ENCODE measurements around the gene CLIP1. TPM values are rescaled to one million over a fixed set of nuclear protein-coding genes. Genes with fewer than 3 reads are reported as not detected.
"Not testable (repeated sequence)": the region's sequence is repeated elsewhere in the genome, so short reads cannot be mapped to it uniquely, and the experiment has no call there.

Gene CLIP1
- total and polyA plus RNA-seq, 4 experiments from 2014 or later: 5.9 to 65.7 (median 49.1) TPM

- Histone ChIP-seq H3K27me3 (ENCODE audit: insufficient read depth, low read length) (no peaks in the 10 kb centered on the region), H3K36me3 (ENCODE audit: insufficient read depth, low read length) (peaks cover 14% of the 10 kb centered on the region), H3K4me3 (ENCODE audit: low read length in 2 of 2) (no peak overlapping the region), H3K9me3 (ENCODE audit: control insufficient read depth in 1 of 2, low read length in 2 of 2) (no peaks in the 10 kb centered on the region), H3K27ac (ENCODE audit: low read depth, low read length) (no peak overlapping the region), H3K4me1 (ENCODE audit: insufficient read depth, low read length) (peaks cover 8% of the 10 kb centered on the region)
- peaks cover 0 to 1% (median 0%) of the 10 kb centered on the region in 8 donors for H3K9me3 Mint-ChIP-seq
- no peak overlapping the region for H3K4me3 Mint-ChIP-seq
- ChIA-PET CTCF (ENCODE audit: partially characterized antibody) (interaction anchor here (1.1 to 2.6 kb wide), 4 partner anchors 15 to 97 kb away, joined by 3 to 9 read pairs (median 4); no protein-coding TSS in a partner anchor), POLR2A (ENCODE audit: partially characterized antibody) (no interaction called here)
- no peaks in the 10 kb centered on the region for H3K27me3 Mint-ChIP-seq
- intact Hi-C loops (cut with micrococcal nuclease): no loop called here
- no peak for DNase-seq
- peaks cover 25 to 57% of the 10 kb centered on the region in 2 donors for H3K36me3 Mint-ChIP-seq
- H3K27ac Mint-ChIP-seq: peak overlapping the region in 1 of 7 donors; percentile 69
- peaks cover 8 to 13% (median 10%) of the 10 kb centered on the region in 4 donors for H3K4me1 Mint-ChIP-seq
These were observed 47.8 kb downstream of the CLIP1 start for GRCh38 chr12:122374707-122375106.

DNA sequence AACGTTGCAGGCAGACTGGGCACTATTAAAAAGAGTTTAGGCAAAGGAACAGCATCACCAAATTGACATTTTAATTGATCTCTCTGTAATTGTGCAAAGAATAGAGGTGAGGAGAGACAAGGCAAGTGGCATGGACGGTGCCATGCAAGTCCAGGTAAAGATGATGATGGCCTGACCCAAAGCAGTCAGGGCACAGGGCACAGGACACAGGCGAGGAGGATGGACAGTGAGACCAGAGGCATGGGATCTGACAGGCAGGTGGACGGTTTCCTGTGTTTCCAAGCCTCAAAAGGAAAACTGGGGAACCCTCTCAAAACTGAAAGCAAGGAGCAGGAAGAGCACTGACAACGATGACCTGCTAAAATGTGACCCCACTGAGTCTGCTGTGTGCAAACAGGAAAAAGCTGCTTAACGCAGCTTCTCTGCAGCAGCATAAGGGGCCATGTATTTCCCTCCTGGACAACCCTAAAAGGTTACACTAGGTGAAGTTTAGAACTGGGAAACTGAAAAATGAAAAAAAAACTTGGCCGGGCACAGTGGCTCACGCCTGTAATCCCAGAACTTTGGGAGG is 50.9 kb downstream of the CLIP1 start:
- peak overlapping the region in 5 of 7 donors; percentile 6 to 60 (median 36) for H3K27ac Mint-ChIP-seq
- H3K27ac ChIP-seq (ENCODE audit: low read depth, low read length): no peak overlapping the region
- H3K4me1 ChIP-seq (ENCODE audit: insufficient read depth, low read length): peaks cover 8% of the 10 kb centered on the region
- H3K27me3 Mint-ChIP-seq: no peaks in the 10 kb centered on the region
- H3K4me3 Mint-ChIP-seq: peak overlapping the region in 1 of 8 donors; percentile 2
- no peaks in the 10 kb centered on the region for H3K9me3 ChIP-seq (ENCODE audit: control insufficient read depth in 1 of 2, low read length in 2 of 2)
- no peaks in the 10 kb centered on the region for H3K36me3 ChIP-seq (ENCODE audit: insufficient read depth, low read length)
- CTCF ChIA-PET (ENCODE audit: partially characterized antibody): interaction anchor here (1.1 kb wide), 1 partner anchor 8 kb away, joined by 3 read pairs; no protein-coding TSS in a partner anchor
- intact Hi-C loops (cut with micrococcal nuclease): no loop called here
- H3K27me3 ChIP-seq (ENCODE audit: insufficient read depth, low read length): no peaks in the 10 kb centered on the region
- H3K9me3 Mint-ChIP-seq: no peaks in the 10 kb centered on the region
- no peak for DNase-seq
- POLR2A ChIA-PET (ENCODE audit: partially characterized antibody): interaction anchor here (0.6 kb wide), 1 partner anchor 290 kb away, joined by 3 read pairs; no protein-coding TSS in a partner anchor
- peaks cover 12 to 20% (median 14%) of the 10 kb centered on the region in 4 donors for H3K4me1 Mint-ChIP-seq
- no peak overlapping the region for H3K4me3 ChIP-seq (ENCODE audit: low read length in 2 of 2)
- H3K36me3 Mint-ChIP-seq: peaks cover 19 to 50% of the 10 kb centered on the region in 2 donors

- Mint-ChIP-seq H3K4me3 (no peak overlapping the region), H3K27ac (peak overlapping the region in 1 of 7 donors; percentile 22), H3K9me3 (no peaks in the 10 kb centered on the region), H3K4me1 (peaks cover 12 to 20% (median 14%) of the 10 kb centered on the region in 4 donors), H3K36me3 (peaks cover 19 to 38% of the 10 kb centered on the region in 2 donors), H3K27me3 (no peaks in the 10 kb centered on the region)
- H3K4me1 ChIP-seq (ENCODE audit: insufficient read depth, low read length): peaks cover 8% of the 10 kb centered on the region
- no peaks in the 10 kb centered on the region for H3K9me3 ChIP-seq (ENCODE audit: control insufficient read depth in 1 of 2, low read length in 2 of 2)
- intact Hi-C loops (cut with micrococcal nuclease): no loop called here
- no peak overlapping the region for H3K4me3 ChIP-seq (ENCODE audit: low read length in 2 of 2)
- no peak for DNase-seq
- peaks cover 3% of the 10 kb centered on the region for H3K36me3 ChIP-seq (ENCODE audit: insufficient read depth, low read length)
- ChIA-PET CTCF (ENCODE audit: partially characterized antibody) (interaction anchor here (0.8 to 1.1 kb wide), 3 partner anchors 13 to 35 kb away, joined by 3 to 6 read pairs (median 4); no protein-coding TSS in a partner anchor), POLR2A (ENCODE audit: partially characterized antibody) (interaction anchor here (0.5 to 0.9 kb wide), 3 partner anchors 19 to 347 kb away, joined by 3 read pairs; partner anchors contain the start of genes BCL7A and DIABLO)
- H3K27ac ChIP-seq (ENCODE audit: low read depth, low read length): no peak overlapping the region
- no peaks in the 10 kb centered on the region for H3K27me3 ChIP-seq (ENCODE audit: insufficient read depth, low read length)
These were observed 54.0 kb downstream of the CLIP1 start for GRCh38 chr12:122368361-122369073.

DNA sequence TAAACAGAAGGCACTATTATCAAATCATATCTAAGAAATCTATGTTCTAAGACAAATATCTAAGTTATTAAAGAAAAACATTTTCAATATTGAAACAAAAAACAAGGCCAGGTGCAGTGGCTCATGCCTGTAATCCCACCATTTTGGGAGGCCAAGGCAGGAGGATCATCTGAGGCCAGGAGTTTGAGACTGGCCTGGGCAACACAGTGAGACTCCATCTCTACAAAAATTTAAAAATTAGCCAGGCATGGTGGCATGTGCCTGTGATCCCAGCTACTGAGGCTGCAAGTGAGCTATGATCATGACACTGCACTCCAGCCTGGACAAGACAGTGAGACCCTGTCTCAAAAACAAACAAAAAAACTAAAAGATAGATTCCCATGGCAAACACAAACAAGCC is 54.8 kb downstream of the CLIP1 start:
- H3K9me3 Mint-ChIP-seq; H3K4me3 ChIP-seq (ENCODE audit: low read length in 2 of 2); H3K27me3 ChIP-seq (ENCODE audit: insufficient read depth, low read length); H3K4me1 ChIP-seq (ENCODE audit: insufficient read depth, low read length); DNase-seq; H3K27ac ChIP-seq (ENCODE audit: low read depth, low read length); H3K4me3 Mint-ChIP-seq; POLR2A ChIA-PET (ENCODE audit: partially characterized antibody); H3K27me3 Mint-ChIP-seq; intact Hi-C loops (cut with micrococcal nuclease); H3K9me3 ChIP-seq (ENCODE audit: control insufficient read depth in 1 of 2, low read length in 2 of 2); CTCF ChIA-PET (ENCODE audit: partially characterized antibody): not testable (repeated sequence)
- peaks cover 17 to 42% of the 10 kb centered on the region in 2 donors for H3K36me3 Mint-ChIP-seq
- peaks cover 11% of the 10 kb centered on the region for H3K36me3 ChIP-seq (ENCODE audit: insufficient read depth, low read length)
- peaks cover 12 to 19% (median 13%) of the 10 kb centered on the region in 4 donors for H3K4me1 Mint-ChIP-seq
- H3K27ac Mint-ChIP-seq: peak overlapping the region in 1 of 7 donors; percentile 7

- H3K4me3 ChIP-seq (ENCODE audit: low read length in 2 of 2): no peak overlapping the region
- CTCF ChIA-PET (ENCODE audit: partially characterized antibody): no interaction called here
- Mint-ChIP-seq H3K4me1 (peaks cover 10 to 17% (median 12%) of the 10 kb centered on the region in 4 donors), H3K9me3 (no peaks in the 10 kb centered on the region), H3K4me3 (no peak overlapping the region), H3K27ac (peak overlapping the region in 2 of 7 donors; percentile 5 to 7), H3K27me3 (no peaks in the 10 kb centered on the region), H3K36me3 (peaks cover 15 to 41% of the 10 kb centered on the region in 2 donors)
- intact Hi-C loops (cut with micrococcal nuclease): no loop called here
- no peak overlapping the region for H3K27ac ChIP-seq (ENCODE audit: low read depth, low read length)
- H3K9me3 ChIP-seq (ENCODE audit: control insufficient read depth in 1 of 2, low read length in 2 of 2): no peaks in the 10 kb centered on the region
- H3K36me3 ChIP-seq (ENCODE audit: insufficient read depth, low read length): peaks cover 11% of the 10 kb centered on the region
- no peaks in the 10 kb centered on the region for H3K27me3 ChIP-seq (ENCODE audit: insufficient read depth, low read length)
- H3K4me1 ChIP-seq (ENCODE audit: insufficient read depth, low read length): peaks cover 7% of the 10 kb centered on the region
- DNase-seq: no peak
- POLR2A ChIA-PET (ENCODE audit: partially characterized antibody): no interaction called here
These were observed 55.6 kb downstream of the CLIP1 start for GRCh38 chr12:122366685-122367475.

GRCh38 chr12:122365226-122365625 is 57.2 kb downstream of the CLIP1 start:
- H3K36me3 ChIP-seq (ENCODE audit: insufficient read depth, low read length): peaks cover 23% of the 10 kb centered on the region
- H3K27me3 Mint-ChIP-seq; H3K4me3 ChIP-seq (ENCODE audit: low read length in 2 of 2); intact Hi-C loops (cut with micrococcal nuclease); H3K9me3 ChIP-seq (ENCODE audit: control insufficient read depth in 1 of 2, low read length in 2 of 2); POLR2A ChIA-PET (ENCODE audit: partially characterized antibody); DNase-seq; H3K4me3 Mint-ChIP-seq; H3K27me3 ChIP-seq (ENCODE audit: insufficient read depth, low read length); H3K9me3 Mint-ChIP-seq; H3K4me1 ChIP-seq (ENCODE audit: insufficient read depth, low read length); H3K27ac ChIP-seq (ENCODE audit: low read depth, low read length): not testable (repeated sequence)
- Mint-ChIP-seq H3K4me1 (peaks cover under 1 to 14% (median 5%) of the 10 kb centered on the region in 4 donors), H3K36me3 (peaks cover 19 to 41% of the 10 kb centered on the region in 2 donors), H3K27ac (peak overlapping the region in 1 of 7 donors; percentile 29)
- CTCF ChIA-PET (ENCODE audit: partially characterized antibody): interaction anchor here (2.1 kb wide), 1 partner anchor 9 kb away, joined by 5 read pairs; no protein-coding TSS in a partner anchor

Measured in CD4-positive, alpha-beta memory T cell (primary cell).